ENCODE measurements around the gene FBXO45. TPM values are rescaled to one million over a fixed set of nuclear protein-coding genes. Genes with fewer than 3 reads are reported as not detected.
"Not testable (repeated sequence)": the region's sequence is repeated elsewhere in the genome, so short reads cannot be mapped to it uniquely, and the experiment has no call there.

The FBXO45 gene
- total RNA-seq, 1 experiment from 2014 or later: 20.4 TPM

DNA sequence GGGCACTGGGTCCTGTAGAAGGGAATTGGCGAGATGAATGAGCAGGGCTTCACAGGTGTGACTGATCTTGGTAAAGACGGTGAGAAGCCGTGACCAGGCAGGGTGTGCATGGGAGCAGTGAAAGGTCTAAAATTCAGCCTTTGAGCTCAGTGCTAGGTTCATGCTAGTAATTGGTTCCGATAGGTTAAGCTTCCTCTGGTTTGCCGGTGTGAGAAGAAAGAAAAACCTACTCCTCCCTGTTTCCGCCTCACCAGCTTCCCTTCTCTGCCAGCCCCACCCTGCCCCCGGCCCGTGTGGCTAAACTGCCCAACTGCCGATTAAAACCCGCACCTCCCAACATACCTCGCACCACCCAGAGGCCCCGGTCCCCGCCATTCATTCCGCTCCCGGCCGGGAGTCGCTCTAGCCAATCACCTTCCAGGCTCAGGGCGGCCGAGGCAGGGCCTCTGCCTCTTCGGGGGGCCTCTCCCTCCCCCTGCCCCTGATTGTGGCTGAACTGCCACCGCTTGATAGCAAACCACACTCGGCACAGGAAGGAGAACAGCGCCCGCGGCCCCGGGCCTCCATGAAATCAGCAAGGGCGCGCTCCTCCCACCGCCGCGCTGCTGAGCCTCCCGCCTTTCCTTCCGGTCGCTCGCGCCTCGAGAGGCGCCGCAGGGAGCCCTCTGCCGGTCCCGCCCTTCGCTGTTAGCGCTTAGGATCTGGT is 63.7 kb downstream of the FBXO45 start:
- no peaks in the 10 kb centered on the region for H3K9me3 ChIP-seq (replicated peaks)
- peaks cover 11% of the 10 kb centered on the region for H3K4me1 ChIP-seq (replicated peaks)
- peak overlapping the region; percentile 72 for H3K27ac ChIP-seq
- no peaks in the 10 kb centered on the region for H3K36me3 ChIP-seq
- H3K4me3 ChIP-seq: peak overlapping the region; percentile 48
- no peaks in the 10 kb centered on the region for H3K27me3 ChIP-seq (replicated peaks)
- peak; percentile 77 to 81 for DNase-seq (ENCODE audit: low read depth in 1 of 2, low spot score in 2 of 2)

GRCh38 chr3:196633555-196634151 is 65.2 kb downstream of the FBXO45 start:
- peaks cover 11% of the 10 kb centered on the region for H3K4me1 ChIP-seq (replicated peaks)
- peaks cover 13% of the 10 kb centered on the region for H3K27me3 ChIP-seq (replicated peaks)
- no peak overlapping the region for H3K4me3 ChIP-seq
- no peak overlapping the region for H3K27ac ChIP-seq
- no peaks in the 10 kb centered on the region for H3K9me3 ChIP-seq (replicated peaks)
- no peak for DNase-seq (ENCODE audit: low read depth in 1 of 2, low spot score in 2 of 2)
- no peaks in the 10 kb centered on the region for H3K36me3 ChIP-seq

- no peak for DNase-seq (ENCODE audit: low read depth in 1 of 2, low spot score in 2 of 2)
- Histone ChIP-seq H3K4me1 (replicated peaks) (peaks cover 12% of the 10 kb centered on the region), H3K4me3 (no peak overlapping the region), H3K27me3 (replicated peaks) (peaks cover 19% of the 10 kb centered on the region), H3K27ac (no peak overlapping the region), H3K9me3 (replicated peaks) (no peaks in the 10 kb centered on the region), H3K36me3 (no peaks in the 10 kb centered on the region)
These were observed 65.8 kb downstream of the FBXO45 start for GRCh38 chr3:196634224-196634623.

GRCh38 chr3:196634829-196635228 is 66.4 kb downstream of the FBXO45 start:
- Histone ChIP-seq H3K27ac (no peak overlapping the region), H3K4me1 (replicated peaks) (peaks cover 18% of the 10 kb centered on the region), H3K9me3 (replicated peaks) (no peaks in the 10 kb centered on the region), H3K27me3 (replicated peaks) (peaks cover 25% of the 10 kb centered on the region), H3K36me3 (no peaks in the 10 kb centered on the region), H3K4me3 (no peak overlapping the region)
- DNase-seq (ENCODE audit: low read depth in 1 of 2, low spot score in 2 of 2): no peak

- Histone ChIP-seq H3K27me3 (replicated peaks) (peaks cover 34% of the 10 kb centered on the region), H3K36me3 (no peaks in the 10 kb centered on the region), H3K4me3 (no peak overlapping the region), H3K4me1 (replicated peaks) (peaks cover 18% of the 10 kb centered on the region), H3K27ac (no peak overlapping the region), H3K9me3 (replicated peaks) (no peaks in the 10 kb centered on the region)
- DNase-seq (ENCODE audit: low read depth in 1 of 2, low spot score in 2 of 2): no peak
These were observed 68.2 kb downstream of the FBXO45 start for GRCh38 chr3:196636369-196637349.

GRCh38 chr3:196637941-196638340 is 69.5 kb downstream of the FBXO45 start:
- H3K9me3 ChIP-seq (replicated peaks); H3K36me3 ChIP-seq; H3K4me1 ChIP-seq (replicated peaks); DNase-seq (ENCODE audit: low read depth in 1 of 2, low spot score in 2 of 2); H3K4me3 ChIP-seq; H3K27ac ChIP-seq: not testable (repeated sequence)
- peaks cover 34% of the 10 kb centered on the region for H3K27me3 ChIP-seq (replicated peaks)

Other genes starting within 250 kb of the FBXO45 start
- gene TM4SF19, start 230.3 kb upstream of the FBXO45 start, total RNA-seq (2014; rRNA removed; shearing (Covaris generic)): 0.19 and 5.0 TPM in 2 replicates
- gene UBXN7, start 136.2 kb upstream of the FBXO45 start, total RNA-seq (2014; rRNA removed; shearing (Covaris generic)): 9.2 and 11.2 TPM in 2 replicates
- gene RNF168, start 64.9 kb upstream of the FBXO45 start, total RNA-seq (2014; rRNA removed; shearing (Covaris generic)): 11.9 and 17.1 TPM in 2 replicates
- not detected in 2 replicates for gene SMCO1, start 53.3 kb upstream of the FBXO45 start, total RNA-seq (2014; rRNA removed; shearing (Covaris generic))
- gene WDR53, start 106 bp upstream of the FBXO45 start, total RNA-seq (2014; rRNA removed; shearing (Covaris generic)): 9.3 and 12.7 TPM in 2 replicates
- gene NRROS, start 71.0 kb downstream of the FBXO45 start, total RNA-seq (2014; rRNA removed; shearing (Covaris generic)): 0.11 TPM in 1 of 2 replicates, not detected in the other
- 2.0 and 2.5 TPM in 2 replicates for gene CEP19, start 143.6 kb downstream of the FBXO45 start, total RNA-seq (2014; rRNA removed; shearing (Covaris generic))
- gene PIGX, start 143.7 kb downstream of the FBXO45 start, total RNA-seq (2014; rRNA removed; shearing (Covaris generic)): 32.7 and 63.1 TPM in 2 replicates
- 19.5 and 22.4 TPM in 2 replicates for gene PAK2, start 171.2 kb downstream of the FBXO45 start, total RNA-seq (2014; rRNA removed; shearing (Covaris generic))

Measured in SJSA1 (cell line).